ENCODE results near the gene SIGLEC15.
"Not testable (repeated sequence)": the region's sequence is repeated elsewhere in the genome, so short reads cannot be mapped to it uniquely, and the experiment has no call there.

SIGLEC15 gene

DNA sequence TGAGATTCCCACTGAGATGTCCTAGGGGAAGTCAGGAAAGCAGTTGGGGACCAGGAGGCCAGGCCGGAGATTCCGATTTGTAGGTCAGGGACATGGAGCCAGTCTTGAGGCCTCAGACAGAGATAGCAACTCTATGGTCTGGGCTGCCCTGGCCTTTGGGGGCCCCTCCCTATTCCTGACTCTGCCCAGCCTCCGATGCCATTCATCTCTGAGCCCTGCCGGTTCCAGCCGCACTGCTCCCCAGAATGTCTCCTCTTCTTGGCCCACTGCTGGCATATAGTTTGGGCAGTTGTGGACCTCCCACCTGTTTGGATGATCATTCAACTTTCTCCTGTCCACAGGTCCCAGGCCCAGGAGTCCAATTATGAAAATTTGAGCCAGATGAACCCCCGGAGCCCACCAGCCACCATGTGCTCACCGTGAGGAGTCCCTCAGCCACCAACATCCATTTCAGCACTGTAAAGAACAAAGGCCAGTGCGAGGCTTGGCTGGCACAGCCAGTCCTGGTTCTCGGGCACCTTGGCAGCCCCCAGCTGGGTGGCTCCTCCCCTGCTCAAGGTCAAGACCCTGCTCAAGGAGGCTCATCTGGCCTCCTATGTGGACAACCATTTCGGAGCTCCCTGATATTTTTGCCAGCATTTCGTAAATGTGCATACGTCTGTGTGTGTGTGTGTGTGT, 16.4 kb downstream of the SIGLEC15 start:
- H3K27ac ChIP-seq = peak overlapping the region; percentile 16; the same call in 1 of the 2 replicates
- TF ChIP-seq, protein P1, sequence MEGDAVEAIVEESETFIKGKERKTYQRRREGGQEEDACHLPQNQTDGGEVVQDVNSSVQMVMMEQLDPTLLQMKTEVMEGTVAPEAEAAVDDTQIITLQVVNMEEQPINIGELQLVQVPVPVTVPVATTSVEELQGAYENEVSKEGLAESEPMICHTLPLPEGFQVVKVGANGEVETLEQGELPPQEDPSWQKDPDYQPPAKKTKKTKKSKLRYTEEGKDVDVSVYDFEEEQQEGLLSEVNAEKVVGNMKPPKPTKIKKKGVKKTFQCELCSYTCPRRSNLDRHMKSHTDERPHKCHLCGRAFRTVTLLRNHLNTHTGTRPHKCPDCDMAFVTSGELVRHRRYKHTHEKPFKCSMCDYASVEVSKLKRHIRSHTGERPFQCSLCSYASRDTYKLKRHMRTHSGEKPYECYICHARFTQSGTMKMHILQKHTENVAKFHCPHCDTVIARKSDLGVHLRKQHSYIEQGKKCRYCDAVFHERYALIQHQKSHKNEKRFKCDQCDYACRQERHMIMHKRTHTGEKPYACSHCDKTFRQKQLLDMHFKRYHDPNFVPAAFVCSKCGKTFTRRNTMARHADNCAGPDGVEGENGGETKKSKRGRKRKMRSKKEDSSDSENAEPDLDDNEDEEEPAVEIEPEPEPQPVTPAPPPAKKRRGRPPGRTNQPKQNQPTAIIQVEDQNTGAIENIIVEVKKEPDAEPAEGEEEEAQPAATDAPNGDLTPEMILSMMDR (conservative IDR thresholded peaks at IDR 0.05; ENCODE audit: low read depth) = no peak
- no peak for DNase-seq (ENCODE audit: low spot score)
- CTCF ChIA-PET = no interaction called here
- POLR2A ChIA-PET (ENCODE audit: low non-redundant PET) = no interaction called here

DNA sequence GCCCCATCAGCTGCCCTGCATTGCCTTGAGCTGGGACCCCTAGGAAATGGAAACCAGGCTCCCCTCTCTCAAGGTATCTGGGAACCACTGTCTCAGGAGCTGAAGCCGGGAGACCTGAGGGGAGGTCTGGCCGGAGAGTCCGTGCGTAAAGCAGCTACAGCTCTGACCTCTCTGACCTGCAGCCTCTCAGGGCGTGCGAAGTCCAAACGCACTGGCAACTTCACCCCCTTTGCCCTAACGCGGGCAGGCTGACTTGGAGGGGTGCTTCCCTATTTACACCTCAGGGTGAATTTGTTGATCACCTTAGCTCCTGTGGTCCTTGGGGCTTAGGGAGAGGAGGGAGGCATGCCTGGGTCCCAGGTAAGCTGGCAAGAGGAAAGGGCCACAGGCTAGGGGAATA, 17.5 kb downstream of the SIGLEC15 start:
- no peak for DNase-seq (ENCODE audit: low spot score)
- POLR2A ChIA-PET (ENCODE audit: low non-redundant PET) = no interaction called here
- CTCF ChIA-PET = interaction anchor here (0.6 kb wide), 1 partner anchor 154 kb away, joined by 3 read pairs; no protein-coding TSS in a partner anchor

DNA sequence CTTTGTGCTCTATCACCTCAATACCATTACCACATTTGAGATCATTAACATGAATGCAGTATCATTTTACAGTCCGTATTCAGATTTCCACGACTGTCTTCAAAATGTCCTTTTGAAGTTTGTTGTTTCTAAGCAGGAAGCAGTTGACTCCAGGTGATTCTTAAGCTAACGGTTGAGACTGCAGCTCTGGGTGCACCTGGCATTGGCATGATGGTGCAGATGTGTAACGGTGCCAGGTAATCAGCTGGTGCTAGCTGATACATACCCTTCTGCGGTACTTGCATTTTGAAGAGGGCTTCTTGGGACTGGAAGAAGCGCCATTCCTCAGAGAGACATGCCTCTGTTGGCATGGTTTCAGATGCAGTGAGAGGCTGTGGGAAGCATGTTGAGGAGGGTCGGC, 19.5 kb downstream of the SIGLEC15 start:
- TF ChIP-seq, protein P1 (conservative IDR thresholded peaks at IDR 0.05; ENCODE audit: low read depth) = no peak
- CTCF ChIA-PET = no interaction called here
- H3K27ac ChIP-seq = peak overlapping the region; percentile 7; the same call in 1 of the 2 replicates
- no peak for DNase-seq (ENCODE audit: low spot score)
- POLR2A ChIA-PET (ENCODE audit: low non-redundant PET) = no interaction called here

More for the DNA sequence above, 17.5 kb downstream of the SIGLEC15 start:
- H3K27ac ChIP-seq = no peak overlapping the region
- TF ChIP-seq, protein P1 (conservative IDR thresholded peaks at IDR 0.05; ENCODE audit: low read depth) = no peak

DNA sequence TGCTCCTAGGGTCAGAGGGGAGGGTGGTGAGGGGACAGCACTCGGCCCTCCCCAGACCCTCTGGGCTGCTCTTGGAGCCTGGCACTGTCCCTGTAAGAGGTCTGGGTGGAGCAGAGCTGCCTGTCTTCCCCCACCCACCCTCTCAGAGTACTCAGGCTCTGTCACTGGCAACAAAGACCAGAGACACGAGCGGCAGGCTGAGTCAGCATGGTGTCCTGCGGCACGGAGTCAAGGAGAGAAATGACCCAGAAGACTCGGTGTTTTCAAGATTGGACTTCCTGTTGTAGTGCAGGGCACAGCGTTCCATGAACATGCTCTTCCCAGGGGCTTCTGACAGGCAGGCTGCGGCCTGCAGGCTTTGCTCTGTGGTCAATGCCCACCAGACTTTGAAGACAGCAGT, 19.9 kb downstream of the SIGLEC15 start:
- TF ChIP-seq, protein P1 (conservative IDR thresholded peaks at IDR 0.05; ENCODE audit: low read depth) = no peak
- H3K27ac ChIP-seq = peak overlapping the region; percentile 7; the same call in 1 of the 2 replicates
- ChIA-PET CTCF (no interaction called here), POLR2A (ENCODE audit: low non-redundant PET) (no interaction called here)
- no peak for DNase-seq (ENCODE audit: low spot score)

DNA sequence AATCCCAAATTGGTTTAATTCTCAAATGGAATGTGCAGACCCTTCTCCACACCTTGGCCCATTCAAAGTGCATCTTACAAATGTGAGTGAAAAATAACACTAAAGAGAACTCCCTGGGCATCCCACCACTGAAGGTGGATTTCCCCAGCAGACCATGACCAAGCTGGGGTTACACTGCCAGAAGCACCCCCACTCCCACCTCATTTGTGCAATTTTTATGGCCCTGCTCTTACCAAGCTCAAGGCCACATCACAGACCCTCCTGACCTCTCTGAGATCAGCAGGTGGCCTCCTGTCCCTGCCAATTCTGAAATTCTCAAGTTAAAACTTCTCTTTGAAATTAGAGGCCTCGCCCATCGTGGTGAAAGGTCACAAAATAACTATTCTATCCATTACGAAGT, 21.6 kb downstream of the SIGLEC15 start:
- ChIA-PET CTCF (no interaction called here), POLR2A (ENCODE audit: low non-redundant PET) (no interaction called here)
- TF ChIP-seq, protein P1 (conservative IDR thresholded peaks at IDR 0.05; ENCODE audit: low read depth) = no peak
- no peak for DNase-seq (ENCODE audit: low spot score)
- H3K27ac ChIP-seq = no peak overlapping the region

DNA sequence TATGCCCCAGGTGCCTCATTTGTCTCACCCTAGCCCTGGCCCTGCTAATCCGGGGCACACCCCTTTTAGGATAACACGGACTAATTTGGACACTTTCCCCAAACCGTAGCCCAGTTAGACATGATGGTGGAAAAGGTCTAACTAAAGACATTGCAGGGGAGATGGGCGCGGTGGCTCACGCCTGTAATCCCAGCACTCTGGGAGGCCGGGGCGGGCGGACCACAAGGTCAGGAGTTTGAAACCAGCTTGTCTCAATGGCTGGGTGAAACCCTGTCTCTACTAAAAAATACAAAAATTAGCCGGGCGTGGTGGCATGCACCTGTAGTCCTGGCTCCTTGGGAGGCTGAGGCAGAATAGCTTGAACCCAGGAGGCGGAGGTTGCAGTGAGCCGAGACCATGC, 23.2 kb downstream of the SIGLEC15 start:
- H3K27ac ChIP-seq; CTCF ChIA-PET; POLR2A ChIA-PET (ENCODE audit: low non-redundant PET); DNase-seq (ENCODE audit: low spot score): not testable (repeated sequence)

DNA sequence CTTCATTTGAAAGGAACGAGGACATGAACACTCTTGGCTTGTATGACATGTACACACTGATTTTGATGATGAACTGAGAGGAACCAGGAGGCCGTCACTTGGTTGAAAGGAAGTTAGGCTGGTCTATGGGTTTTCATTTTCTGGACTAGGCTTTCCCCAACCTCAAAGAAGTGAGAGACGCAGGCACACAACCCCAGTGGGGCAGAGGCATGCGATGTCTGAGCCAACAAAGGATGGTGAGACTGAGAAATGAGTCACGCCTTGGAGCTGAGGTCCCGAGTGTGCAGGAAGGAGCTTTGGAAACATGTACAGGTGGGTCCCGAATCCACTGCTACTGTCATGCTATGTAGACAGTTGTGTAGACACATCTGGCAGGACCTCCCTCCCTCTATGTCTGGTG, 24.1 kb downstream of the SIGLEC15 start:
- no peak for DNase-seq (ENCODE audit: low spot score)
- CTCF ChIA-PET = no interaction called here
- TF ChIP-seq, protein P1 (conservative IDR thresholded peaks at IDR 0.05; ENCODE audit: low read depth) = no peak
- POLR2A ChIA-PET (ENCODE audit: low non-redundant PET) = no interaction called here
- H3K27ac ChIP-seq = no peak overlapping the region; the same call in 1 of the 2 replicates
